ENCODE measurements around the gene MAP7D3.
"Not testable (repeated sequence)": the region's sequence is repeated elsewhere in the genome, so short reads cannot be mapped to it uniquely, and the experiment has no call there.

The MAP7D3 gene

GRCh38 chrX:136171420-136171819 lies 79.8 kb downstream of the MAP7D3 start:
- no peak overlapping the region for H3K4me3 ChIP-seq (ENCODE audit: insufficient read depth, low read depth, low read length, poor library complexity, severe bottlenecking)
- no peaks in the 10 kb centered on the region for H3K27me3 ChIP-seq (replicated peaks; ENCODE audit: control insufficient read depth, insufficient read depth, low read length, poor library complexity, severe bottlenecking)
- no peak for DNase-seq
- H3K9me3 ChIP-seq (ENCODE audit: control insufficient read depth, low read length): no peaks in the 10 kb centered on the region
- H3K4me1 ChIP-seq (ENCODE audit: control insufficient read depth, insufficient read depth, low read length, poor library complexity, severe bottlenecking): no peaks in the 10 kb centered on the region
- no peaks in the 10 kb centered on the region for H3K36me3 ChIP-seq (ENCODE audit: control insufficient read depth, insufficient read depth, low read length)
- H3K27ac ChIP-seq (ENCODE audit: insufficient read depth, low read length, poor library complexity, severe bottlenecking): no peak overlapping the region

GRCh38 chrX:136170139-136170800 lies 80.9 kb downstream of the MAP7D3 start:
- Histone ChIP-seq H3K4me1 (ENCODE audit: control insufficient read depth, insufficient read depth, low read length, poor library complexity, severe bottlenecking) (no peaks in the 10 kb centered on the region), H3K36me3 (ENCODE audit: control insufficient read depth, insufficient read depth, low read length) (no peaks in the 10 kb centered on the region), H3K27me3 (replicated peaks; ENCODE audit: control insufficient read depth, insufficient read depth, low read length, poor library complexity, severe bottlenecking) (no peaks in the 10 kb centered on the region), H3K9me3 (ENCODE audit: control insufficient read depth, low read length) (no peaks in the 10 kb centered on the region), H3K4me3 (ENCODE audit: insufficient read depth, low read depth, low read length, poor library complexity, severe bottlenecking) (no peak overlapping the region), H3K27ac (ENCODE audit: insufficient read depth, low read length, poor library complexity, severe bottlenecking) (no peak overlapping the region)
- no peak for DNase-seq

- no peak overlapping the region for H3K27ac ChIP-seq (ENCODE audit: insufficient read depth, low read length, poor library complexity, severe bottlenecking)
- H3K4me1 ChIP-seq (ENCODE audit: control insufficient read depth, insufficient read depth, low read length, poor library complexity, severe bottlenecking): no peaks in the 10 kb centered on the region
- no peak overlapping the region for H3K4me3 ChIP-seq (ENCODE audit: insufficient read depth, low read depth, low read length, poor library complexity, severe bottlenecking)
- no peaks in the 10 kb centered on the region for H3K36me3 ChIP-seq (ENCODE audit: control insufficient read depth, insufficient read depth, low read length)
- H3K9me3 ChIP-seq (ENCODE audit: control insufficient read depth, low read length): no peaks in the 10 kb centered on the region
- no peak for DNase-seq
- no peaks in the 10 kb centered on the region for H3K27me3 ChIP-seq (replicated peaks; ENCODE audit: control insufficient read depth, insufficient read depth, low read length, poor library complexity, severe bottlenecking)
These were observed 82.1 kb downstream of the MAP7D3 start for GRCh38 chrX:136168929-136169735.

- H3K27ac ChIP-seq (ENCODE audit: insufficient read depth, low read length, poor library complexity, severe bottlenecking); H3K9me3 ChIP-seq (ENCODE audit: control insufficient read depth, low read length); H3K27me3 ChIP-seq (replicated peaks; ENCODE audit: control insufficient read depth, insufficient read depth, low read length, poor library complexity, severe bottlenecking); H3K4me3 ChIP-seq (ENCODE audit: insufficient read depth, low read depth, low read length, poor library complexity, severe bottlenecking); DNase-seq; H3K4me1 ChIP-seq (ENCODE audit: control insufficient read depth, insufficient read depth, low read length, poor library complexity, severe bottlenecking); H3K36me3 ChIP-seq (ENCODE audit: control insufficient read depth, insufficient read depth, low read length): not testable (repeated sequence)
These were observed 83.2 kb downstream of the MAP7D3 start for GRCh38 chrX:136167989-136168388.

- no peak for DNase-seq
- Histone ChIP-seq H3K4me3 (ENCODE audit: insufficient read depth, low read depth, low read length, poor library complexity, severe bottlenecking) (no peak overlapping the region), H3K27me3 (replicated peaks; ENCODE audit: control insufficient read depth, insufficient read depth, low read length, poor library complexity, severe bottlenecking) (no peaks in the 10 kb centered on the region), H3K36me3 (ENCODE audit: control insufficient read depth, insufficient read depth, low read length) (no peaks in the 10 kb centered on the region), H3K27ac (ENCODE audit: insufficient read depth, low read length, poor library complexity, severe bottlenecking) (no peak overlapping the region), H3K9me3 (ENCODE audit: control insufficient read depth, low read length) (no peaks in the 10 kb centered on the region), H3K4me1 (ENCODE audit: control insufficient read depth, insufficient read depth, low read length, poor library complexity, severe bottlenecking) (no peaks in the 10 kb centered on the region)
These were observed 84.9 kb downstream of the MAP7D3 start for GRCh38 chrX:136166221-136166855.

- H3K4me1 ChIP-seq (ENCODE audit: control insufficient read depth, insufficient read depth, low read length, poor library complexity, severe bottlenecking): no peaks in the 10 kb centered on the region
These were observed 85.8 kb downstream of the MAP7D3 start for GRCh38 chrX:136165406-136165805.

GRCh38 chrX:136163689-136164088 lies 87.5 kb downstream of the MAP7D3 start:
- H3K4me3 ChIP-seq (ENCODE audit: insufficient read depth, low read depth, low read length, poor library complexity, severe bottlenecking): no peak overlapping the region
- H3K36me3 ChIP-seq (ENCODE audit: control insufficient read depth, insufficient read depth, low read length): no peaks in the 10 kb centered on the region
- H3K9me3 ChIP-seq (ENCODE audit: control insufficient read depth, low read length): no peaks in the 10 kb centered on the region
- H3K27me3 ChIP-seq (replicated peaks; ENCODE audit: control insufficient read depth, insufficient read depth, low read length, poor library complexity, severe bottlenecking): no peaks in the 10 kb centered on the region
- H3K27ac ChIP-seq (ENCODE audit: insufficient read depth, low read length, poor library complexity, severe bottlenecking): no peak overlapping the region
- DNase-seq: no peak
- no peaks in the 10 kb centered on the region for H3K4me1 ChIP-seq (ENCODE audit: control insufficient read depth, insufficient read depth, low read length, poor library complexity, severe bottlenecking)

More at GRCh38 chrX:136165406-136165805, 85.8 kb downstream of the MAP7D3 start:
- Histone ChIP-seq H3K27me3 (replicated peaks; ENCODE audit: control insufficient read depth, insufficient read depth, low read length, poor library complexity, severe bottlenecking) (no peaks in the 10 kb centered on the region), H3K9me3 (ENCODE audit: control insufficient read depth, low read length) (no peaks in the 10 kb centered on the region), H3K4me3 (ENCODE audit: insufficient read depth, low read depth, low read length, poor library complexity, severe bottlenecking) (no peak overlapping the region), H3K27ac (ENCODE audit: insufficient read depth, low read length, poor library complexity, severe bottlenecking) (no peak overlapping the region), H3K36me3 (ENCODE audit: control insufficient read depth, insufficient read depth, low read length) (no peaks in the 10 kb centered on the region)
- DNase-seq: no peak

Data from effector memory CD4-positive, alpha-beta T cell (primary cell).